Measurements from ENCODE around the gene ADAP1.

The ADAP1 gene

GRCh38 chr7:903921-904755, 50.3 kb downstream of the ADAP1 start:
- no peak for DNase-seq

DNA sequence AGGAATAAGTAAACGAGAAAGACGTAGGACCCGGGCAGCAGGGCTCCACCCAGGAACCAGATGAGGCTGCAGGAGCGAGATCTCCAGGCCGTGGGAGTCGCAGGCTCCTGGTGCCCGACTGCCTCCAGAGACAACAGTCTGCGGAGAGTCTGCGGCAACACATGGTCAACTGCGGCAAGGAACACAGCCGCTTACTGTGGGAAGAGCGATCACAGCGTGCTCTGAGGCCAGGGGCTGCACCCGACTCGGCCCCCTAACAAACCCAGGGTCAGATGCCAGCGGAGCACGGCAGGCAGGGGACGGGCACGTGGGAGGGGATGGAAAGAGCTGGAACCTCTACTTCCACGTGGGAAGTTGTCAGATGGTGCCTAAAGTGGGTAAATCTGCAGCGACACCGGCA, 51.5 kb downstream of the ADAP1 start:
- DNase-seq, result no peak

DNA sequence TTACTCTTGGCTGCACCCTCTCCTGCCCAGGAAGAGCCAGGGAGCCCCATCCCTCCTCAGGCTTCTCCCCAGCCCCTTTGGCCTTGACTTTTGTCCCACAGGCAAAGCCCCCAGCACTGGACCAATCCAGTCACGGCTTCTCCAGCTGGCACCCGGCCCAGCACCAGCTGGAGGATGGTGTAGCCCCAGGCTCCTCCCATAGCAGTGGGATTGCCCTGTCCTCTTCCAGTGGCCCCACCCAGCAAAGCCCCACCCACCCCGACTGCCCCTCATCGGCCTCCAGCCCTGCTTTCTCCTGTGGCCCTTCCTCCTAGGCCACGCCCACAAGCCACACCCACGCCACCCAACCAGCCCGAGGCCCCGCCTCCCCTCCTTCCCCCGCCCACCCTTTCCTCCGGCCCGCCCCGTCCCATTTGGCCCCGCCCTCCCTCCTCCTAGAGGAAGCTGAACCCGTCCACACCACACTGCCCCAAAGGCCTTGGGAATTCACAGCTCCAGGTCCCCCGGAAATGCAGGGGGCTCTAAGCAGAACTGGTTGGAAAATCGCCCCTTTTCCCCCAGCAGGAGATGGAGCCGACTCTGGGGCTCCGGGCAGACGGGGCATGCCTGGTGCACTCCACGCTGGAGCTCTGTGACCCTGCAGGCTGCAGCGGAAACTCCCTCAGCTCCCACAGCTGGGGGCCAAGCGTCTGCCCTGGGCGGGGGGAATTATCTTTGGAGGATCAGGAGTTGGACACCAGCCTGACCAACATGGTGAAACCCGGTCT, 52.9 kb downstream of the ADAP1 start:
- DNase-seq, result peak; percentile 64

DNA sequence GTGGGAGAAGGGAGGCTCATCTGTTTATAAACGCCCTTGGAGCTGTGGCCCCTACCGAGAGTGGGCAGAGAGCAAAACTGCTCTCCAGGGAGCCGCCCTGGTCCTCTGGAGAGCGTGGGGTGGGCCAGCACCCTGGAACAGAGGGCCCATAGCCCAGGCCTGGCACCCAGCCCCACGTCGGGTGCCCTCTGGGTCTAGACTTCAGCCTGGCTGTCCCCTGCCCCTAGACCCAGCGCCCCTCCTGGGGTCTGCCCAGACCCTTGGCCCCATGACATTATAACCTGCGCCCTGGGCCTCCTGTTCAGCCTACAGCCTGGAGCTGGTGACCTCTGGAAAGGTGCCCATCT, 53.5 kb downstream of the ADAP1 start:
- DNase-seq, result no peak

DNA sequence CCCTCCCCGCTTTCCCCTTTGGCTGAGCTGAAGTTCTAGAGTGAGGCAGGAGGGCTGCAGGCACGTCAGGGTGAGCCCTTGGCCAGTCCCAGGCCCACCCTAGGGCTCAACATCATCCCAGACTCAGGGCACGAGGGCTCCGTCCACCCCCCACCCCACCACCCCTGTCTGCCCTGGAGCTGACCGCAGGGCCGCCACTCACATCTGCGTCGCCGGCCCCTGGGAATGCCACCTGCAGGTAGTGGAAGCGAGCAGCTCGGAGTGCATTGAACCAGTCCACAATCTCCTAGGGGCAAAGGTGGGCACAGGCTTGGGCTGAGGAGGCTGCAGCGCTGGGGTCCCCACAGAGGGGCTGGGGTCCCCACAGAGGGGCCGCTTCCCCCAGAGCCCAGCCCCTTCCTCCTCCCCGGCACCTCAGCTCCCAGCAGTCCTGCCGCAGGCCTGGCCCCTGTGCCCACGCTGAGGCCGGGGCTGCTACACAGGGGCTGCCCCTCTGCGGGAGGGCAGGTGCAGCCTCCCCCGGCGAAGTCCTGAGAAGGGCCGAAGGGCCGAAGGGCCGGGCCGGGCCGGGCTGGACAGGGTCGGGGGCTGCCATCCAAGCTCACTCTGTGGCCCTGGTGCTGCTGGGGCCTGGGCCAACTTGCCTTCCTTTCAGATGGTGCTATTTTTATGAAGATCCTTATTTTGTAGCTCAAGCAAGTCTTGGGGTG, 54.0 kb downstream of the ADAP1 start:
- DNase-seq, result no peak

GRCh38 chr7:899806-900205, 54.7 kb downstream of the ADAP1 start:
- DNase-seq, result no peak

- DNase-seq, result no peak
Observed at GRCh38 chr7:898855-899681, 55.4 kb downstream of the ADAP1 start.

GRCh38 chr7:898460-898854, 56.0 kb downstream of the ADAP1 start:
- no peak for DNase-seq

DNA sequence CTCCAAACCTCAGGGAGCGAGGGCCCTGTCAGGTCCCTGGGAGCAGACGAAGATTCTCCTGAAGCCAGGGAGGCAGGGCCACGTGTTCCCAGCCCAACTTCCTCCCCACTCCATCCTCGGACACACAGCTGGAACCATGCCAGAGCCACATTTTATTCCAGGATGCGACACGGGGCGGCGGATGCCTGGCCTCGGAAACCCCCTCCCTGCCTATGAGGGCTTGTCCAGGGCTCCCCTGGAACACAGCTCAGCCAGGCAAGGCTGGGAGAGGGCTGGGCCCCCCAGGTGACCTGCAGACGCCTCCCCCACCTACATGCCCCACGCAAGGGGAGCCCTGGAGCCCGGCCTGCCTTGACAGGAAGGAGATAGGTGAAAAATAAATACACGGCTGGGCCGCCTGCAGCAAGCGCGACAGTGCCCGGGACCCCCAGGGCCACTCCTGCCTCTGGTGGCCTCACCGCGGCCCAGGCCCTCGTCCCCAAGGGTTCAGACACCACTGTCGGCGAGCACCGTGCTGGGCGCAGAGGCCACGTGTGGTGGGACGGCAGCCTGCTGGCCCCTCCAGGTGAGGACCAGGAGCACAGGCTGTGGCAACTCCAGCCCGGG, 56.6 kb downstream of the ADAP1 start:
- no peak for DNase-seq

DNA sequence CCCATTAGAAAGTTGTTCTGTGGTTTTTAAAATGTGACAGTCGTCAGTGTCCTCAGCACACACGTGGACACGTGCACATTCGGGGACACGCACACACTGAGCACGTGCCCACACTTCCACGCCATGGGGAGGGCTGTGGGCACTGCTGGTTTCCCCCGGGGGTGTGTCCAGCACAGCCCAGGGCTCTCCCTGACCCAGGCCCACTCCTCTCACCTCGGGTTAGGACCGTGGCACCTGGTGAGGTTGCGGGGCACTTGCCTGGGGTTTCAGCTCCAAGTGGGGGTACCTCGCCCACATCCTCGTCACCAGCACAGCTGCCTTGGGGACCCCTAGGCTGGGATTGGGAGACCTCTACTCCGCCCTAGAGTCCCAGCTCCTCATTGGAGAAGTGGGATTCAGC, 57.4 kb downstream of the ADAP1 start:
- DNase-seq, result no peak

- DNase-seq, result no peak
Observed at GRCh38 chr7:896346-897075, 58.0 kb downstream of the ADAP1 start.

DNA sequence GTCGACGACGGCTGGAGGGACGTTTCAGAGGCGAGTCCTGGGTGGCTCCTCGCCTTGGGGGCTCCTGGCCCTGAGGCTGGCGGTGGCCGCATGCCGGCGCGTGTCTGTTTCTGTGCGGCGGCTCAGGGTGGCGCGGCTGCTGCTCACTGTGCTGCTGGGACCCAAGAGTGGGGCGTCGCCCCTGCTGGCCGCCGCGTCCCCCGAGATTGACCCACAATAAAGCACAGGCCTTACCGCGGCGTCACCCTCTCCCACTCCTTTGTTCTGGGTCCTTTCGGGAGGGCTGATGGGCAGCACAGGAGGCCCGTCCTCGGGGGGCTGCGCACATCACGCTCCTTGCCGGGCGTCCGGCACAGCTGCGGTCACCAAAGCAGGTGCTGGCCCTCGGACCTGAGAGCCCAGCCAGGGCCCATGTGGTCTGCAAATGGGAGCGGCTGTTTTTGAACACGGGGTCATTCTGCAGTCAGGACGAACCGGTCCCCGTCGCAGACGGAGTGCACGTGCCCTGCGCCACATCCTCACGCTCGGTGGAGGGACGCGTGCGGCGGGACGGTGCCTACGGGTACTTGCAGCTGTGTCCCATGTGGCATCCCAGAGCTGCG, 58.9 kb downstream of the ADAP1 start:
- DNase-seq, result no peak

GRCh38 chr7:894927-895450, 59.5 kb downstream of the ADAP1 start:
- DNase-seq, result no peak

DNA sequence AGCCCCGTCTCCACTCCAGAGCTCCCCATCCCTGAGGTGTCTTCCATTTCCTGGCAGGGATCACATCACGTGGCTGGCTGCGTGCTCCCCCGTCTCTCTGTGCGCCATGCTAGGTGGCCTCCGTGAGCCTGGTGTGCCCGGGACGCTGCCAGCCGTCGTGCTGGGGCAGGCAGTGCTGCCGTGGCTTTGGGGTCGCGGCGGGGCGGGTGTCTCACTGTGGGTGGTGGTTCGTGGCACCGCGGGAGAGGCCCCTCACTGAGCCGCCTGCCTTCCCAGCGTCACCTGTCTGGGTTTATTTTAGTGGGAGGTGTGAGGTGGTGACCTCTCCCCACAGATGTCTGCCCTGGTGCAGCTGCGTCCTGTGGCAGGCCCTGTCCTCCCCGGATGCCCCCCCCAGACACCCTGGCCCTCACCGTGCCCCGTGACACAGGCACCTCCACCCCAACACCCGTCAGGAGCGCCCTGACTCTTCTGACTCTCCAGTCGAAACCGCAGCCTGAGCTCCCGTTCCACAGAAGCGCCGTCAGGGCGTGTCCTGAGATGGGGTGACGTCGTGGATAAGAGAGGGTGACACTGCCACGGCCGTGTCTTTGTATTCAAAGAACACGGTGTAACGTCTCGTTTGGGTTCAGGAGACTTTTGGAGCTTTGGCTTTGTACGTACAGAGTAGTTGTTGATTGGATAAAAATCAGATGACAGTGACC, 60.2 kb downstream of the ADAP1 start:
- no peak for DNase-seq

DNA sequence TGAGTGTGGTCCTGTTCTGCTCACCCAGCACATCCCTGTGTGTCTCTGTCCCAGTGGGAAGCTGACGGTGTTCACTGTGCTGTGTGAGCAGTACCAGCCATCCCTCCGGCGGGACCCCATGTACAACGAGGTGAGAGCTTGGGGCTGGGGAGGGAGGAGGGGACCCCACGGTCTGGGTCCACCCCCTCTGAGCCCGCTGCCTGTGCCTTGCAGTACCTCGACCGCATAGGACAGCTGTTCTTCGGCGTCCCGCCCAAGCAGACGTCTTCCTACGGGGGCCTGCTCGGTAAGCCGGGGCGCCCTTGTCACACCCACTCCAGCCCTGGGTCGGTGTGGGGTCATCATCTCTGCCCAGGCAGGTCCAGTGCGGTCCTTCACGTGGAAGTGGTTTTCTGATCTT, 60.8 kb downstream of the ADAP1 start:
- no peak for DNase-seq

GRCh38 chr7:892648-893593, 61.6 kb downstream of the ADAP1 start:
- no peak for DNase-seq

DNA sequence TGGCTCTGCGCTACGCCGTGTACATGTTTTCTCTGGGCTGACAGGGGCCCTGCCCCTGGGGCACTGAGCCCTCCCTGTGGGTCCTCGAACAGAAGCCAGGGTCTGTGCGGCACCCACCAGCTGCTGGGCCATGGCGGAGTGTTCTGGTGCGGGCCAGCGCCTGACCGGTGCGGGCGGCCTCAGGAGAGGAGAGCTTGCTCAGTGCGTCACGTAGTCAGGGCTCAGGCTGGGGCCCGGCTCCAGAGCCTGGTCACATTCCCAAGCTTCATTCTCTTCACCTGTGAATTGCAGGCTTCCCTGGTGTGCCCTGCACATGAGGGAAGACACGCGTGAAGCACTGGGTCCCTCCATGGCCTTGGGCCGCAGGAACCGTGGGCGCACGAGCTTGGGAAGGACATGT, 62.7 kb downstream of the ADAP1 start:
- no peak for DNase-seq

- DNase-seq, result no peak
Observed at GRCh38 chr7:891291-891690, 63.2 kb downstream of the ADAP1 start.

DNA sequence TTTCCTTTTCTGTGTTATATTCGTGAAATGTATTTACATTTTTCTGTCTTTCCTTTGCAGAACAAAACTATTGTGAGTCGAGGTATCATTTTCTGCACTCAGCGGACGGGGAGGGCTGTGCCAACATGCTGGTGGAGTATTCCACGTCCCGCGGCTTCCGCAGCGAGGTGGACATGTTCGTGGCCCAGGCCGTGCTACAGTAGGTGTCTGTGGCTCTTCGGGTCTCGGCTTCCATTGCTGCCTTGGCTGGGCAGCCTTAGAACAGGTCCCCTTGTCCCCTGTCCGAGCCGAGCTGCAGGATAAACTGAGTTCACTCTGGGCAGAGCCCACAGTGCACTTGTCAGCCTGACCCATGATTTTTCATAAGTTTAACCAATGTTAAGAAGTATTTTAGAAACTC, 63.6 kb downstream of the ADAP1 start:
- no peak for DNase-seq
